ENCODE data around the gene KAZN.

DNA sequence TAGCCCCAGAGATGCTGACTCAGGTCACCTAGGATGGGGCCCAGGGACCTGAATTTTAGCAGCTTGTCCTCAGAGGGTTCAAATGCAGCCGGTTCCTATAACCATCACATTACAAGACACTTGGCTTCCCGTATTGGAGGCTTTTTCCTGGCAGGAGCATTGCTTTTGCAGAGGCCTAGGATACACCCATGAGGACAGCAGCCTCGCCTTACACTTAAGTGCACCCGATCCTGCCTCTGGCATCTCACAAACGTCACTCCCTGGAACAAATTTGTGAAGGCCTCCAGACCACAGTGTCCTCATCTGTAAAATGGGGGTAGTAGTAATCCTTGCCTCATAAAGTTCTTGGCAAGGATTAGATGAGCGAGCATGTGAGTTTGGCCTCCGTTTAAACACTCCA is 130.0 kb downstream of the KAZN start:
- TF ChIP-seq, protein P1, sequence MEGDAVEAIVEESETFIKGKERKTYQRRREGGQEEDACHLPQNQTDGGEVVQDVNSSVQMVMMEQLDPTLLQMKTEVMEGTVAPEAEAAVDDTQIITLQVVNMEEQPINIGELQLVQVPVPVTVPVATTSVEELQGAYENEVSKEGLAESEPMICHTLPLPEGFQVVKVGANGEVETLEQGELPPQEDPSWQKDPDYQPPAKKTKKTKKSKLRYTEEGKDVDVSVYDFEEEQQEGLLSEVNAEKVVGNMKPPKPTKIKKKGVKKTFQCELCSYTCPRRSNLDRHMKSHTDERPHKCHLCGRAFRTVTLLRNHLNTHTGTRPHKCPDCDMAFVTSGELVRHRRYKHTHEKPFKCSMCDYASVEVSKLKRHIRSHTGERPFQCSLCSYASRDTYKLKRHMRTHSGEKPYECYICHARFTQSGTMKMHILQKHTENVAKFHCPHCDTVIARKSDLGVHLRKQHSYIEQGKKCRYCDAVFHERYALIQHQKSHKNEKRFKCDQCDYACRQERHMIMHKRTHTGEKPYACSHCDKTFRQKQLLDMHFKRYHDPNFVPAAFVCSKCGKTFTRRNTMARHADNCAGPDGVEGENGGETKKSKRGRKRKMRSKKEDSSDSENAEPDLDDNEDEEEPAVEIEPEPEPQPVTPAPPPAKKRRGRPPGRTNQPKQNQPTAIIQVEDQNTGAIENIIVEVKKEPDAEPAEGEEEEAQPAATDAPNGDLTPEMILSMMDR (IDR thresholded peaks at IDR 0.05; ENCODE audit: poor library complexity) = no peak
- TF ChIP-seq EZH2 (IDR thresholded peaks at IDR 0.05; ENCODE audit: borderline replicate concordance) (no peak), EZH2phosphoT487 (IDR thresholded peaks at IDR 0.05; ENCODE audit: low read depth, severe bottlenecking, unreplicated experiment) (no peak)
